ENCODE results near the gene PACC1. TPM values are rescaled to one million over a fixed set of nuclear protein-coding genes. Genes with fewer than 3 reads are reported as not detected.

PACC1 gene
- 21.1 and 22.3 TPM in 2 replicates for total RNA-seq (2014; rRNA removed; shearing (Covaris generic))

DNA sequence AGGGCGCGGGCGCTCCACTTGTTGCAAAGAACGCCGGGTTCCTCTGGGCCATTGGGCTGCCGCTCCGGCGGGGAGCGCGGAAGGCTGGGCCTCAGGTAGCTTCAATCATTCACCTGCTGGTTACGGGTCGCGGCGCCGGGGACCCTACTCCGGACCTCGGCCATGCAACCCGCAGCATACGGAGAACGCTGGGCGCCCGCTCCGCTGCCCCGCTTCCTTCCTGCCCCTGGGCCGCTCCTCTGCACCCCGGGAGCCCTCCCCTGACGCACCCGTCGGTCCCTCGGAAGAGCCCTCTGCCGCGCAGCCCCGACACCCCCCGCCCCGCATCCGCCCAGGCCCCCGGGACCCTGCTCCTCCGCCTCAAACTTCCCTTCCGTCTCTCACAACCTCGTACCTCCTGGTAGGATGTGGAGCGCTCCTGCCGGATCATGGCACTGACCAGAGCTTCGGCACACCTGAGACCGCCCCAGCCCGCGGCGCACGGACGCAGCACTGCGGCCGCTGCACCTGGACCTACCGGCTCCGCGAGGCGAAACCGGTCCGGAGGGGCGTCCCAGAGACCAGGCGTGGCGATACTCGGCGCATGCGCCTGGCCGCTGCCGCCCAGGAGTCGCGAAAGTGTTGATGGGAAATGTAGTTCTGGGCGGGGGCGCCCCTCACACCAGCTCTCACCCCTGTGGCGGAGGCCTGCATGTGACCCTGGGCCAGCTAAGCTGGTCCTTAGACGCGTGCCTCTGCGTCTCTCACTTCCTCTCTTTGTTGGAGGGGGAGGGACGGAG, at the start of gene PACC1:
TSS of gene PACC1 (minus strand) at position 559 of the 779 bp plus-strand sequence. CDS start at position 430, 129 bp downstream.
- Histone ChIP-seq H3K4me1 (peaks cover 10% of the 10 kb centered on the region), H3K9me3 (replicated peaks) (no peaks in the 10 kb centered on the region), H3K36me3 (peaks cover 17% of the 10 kb centered on the region), H3K27ac (peak within 1 kb of the TSS; percentile 7; the same call in 1 of the 2 replicates), H3K4me3 (peak within 1 kb of the TSS; percentile 86), H3K27me3 (no peaks in the 10 kb centered on the region)
- peak; percentile 95 to 96 for DNase-seq

DNA sequence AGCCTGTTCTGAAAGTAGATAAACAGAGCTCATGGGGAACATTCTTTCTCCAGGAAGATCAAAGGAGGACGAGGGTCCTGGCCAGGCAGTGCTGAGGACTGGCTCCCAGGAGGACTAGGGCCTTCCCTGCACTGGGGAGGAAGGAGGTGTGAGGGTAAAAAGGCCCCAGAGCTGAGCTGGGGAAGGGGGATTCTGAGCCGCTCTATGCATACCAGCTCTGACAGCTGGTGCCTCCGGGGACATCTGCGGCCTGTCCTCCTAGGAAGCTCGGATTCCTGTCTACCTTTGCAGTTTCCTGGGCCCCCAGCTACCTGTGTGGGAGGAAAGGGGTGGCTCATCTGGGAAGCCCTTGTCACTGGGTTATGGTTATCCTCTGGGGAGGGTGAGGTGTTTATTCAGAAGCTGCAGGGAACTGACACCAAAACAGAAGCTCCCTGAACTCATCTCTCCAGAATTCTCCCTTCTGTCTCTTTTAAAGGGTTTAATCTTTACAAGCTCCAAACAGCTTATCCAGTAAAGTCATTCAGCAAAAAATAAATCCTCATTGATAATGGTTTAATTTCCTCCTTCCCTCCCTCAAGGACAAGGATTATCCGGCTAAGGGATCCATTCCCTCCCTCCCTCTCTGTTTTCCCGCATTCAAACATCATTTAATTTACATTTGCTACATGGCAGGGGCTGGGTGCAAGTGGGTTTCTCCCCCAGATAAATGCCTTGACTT, 49.0 kb upstream of the PACC1 start:
- Histone ChIP-seq H3K36me3 (no peaks in the 10 kb centered on the region), H3K9me3 (replicated peaks) (no peaks in the 10 kb centered on the region), H3K4me3 (no peak overlapping the region), H3K27ac (no peak overlapping the region), H3K4me1 (peaks cover 19% of the 10 kb centered on the region), H3K27me3 (no peaks in the 10 kb centered on the region)
- DNase-seq: no peak

DNA sequence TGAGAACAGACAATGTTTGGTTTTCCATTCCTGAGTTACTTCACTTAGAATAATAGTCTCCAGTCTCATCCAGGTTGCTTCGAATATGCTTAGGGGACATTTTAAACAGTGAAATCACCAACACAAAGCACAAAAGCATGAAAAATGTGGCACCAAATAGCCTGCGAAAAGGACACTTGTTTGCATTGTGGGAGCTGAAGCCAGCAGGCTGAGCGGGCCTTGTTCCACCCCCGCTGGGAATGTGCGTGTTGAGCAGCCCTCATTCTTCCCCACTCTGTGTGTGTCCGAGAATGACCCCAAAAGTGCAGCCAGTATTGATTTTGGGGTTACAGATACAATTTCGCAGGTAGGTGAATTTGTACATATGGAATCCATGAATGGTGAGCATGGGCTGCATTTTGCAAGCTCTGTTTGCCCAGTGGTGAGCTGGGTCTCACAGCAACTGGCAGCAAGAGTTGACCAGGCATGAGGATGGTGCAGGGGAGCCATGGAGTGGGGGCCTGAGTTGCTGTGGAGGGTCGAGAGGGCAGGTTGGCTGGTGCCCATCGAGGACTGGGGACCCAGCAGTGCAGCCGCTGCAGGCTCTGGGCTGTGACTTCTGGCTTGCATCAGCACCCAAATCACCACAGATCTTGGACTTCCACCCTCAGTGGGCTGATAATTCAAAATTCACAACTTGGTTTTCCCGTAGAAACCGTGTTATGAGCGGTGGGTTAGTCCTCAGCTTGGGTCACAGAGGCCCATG, 47.4 kb upstream of the PACC1 start:
- no peak for DNase-seq
- Histone ChIP-seq H3K9me3 (replicated peaks) (no peaks in the 10 kb centered on the region), H3K4me1 (peaks cover 13% of the 10 kb centered on the region), H3K4me3 (no peak overlapping the region), H3K27me3 (no peaks in the 10 kb centered on the region), H3K36me3 (no peaks in the 10 kb centered on the region), H3K27ac (no peak overlapping the region)

DNA sequence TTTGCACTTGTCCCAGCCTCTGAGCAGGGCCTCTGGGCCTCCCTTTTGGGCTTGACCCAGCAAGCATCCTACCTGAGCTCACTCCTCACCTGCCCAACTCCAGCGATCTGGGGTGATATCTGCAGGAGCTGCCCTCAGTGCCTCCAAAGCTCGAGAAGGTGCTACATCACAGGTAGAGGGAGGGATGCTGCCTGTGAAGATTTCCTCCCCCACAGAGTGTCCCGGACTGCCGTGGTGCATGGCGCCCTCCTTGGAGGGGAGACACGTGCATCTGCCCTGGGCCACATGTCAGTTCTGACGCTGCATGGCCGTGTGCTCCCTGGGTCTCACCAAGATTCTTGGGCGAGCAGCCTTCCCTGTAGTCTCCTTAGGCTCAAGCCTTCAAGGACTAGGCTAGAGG, 45.7 kb upstream of the PACC1 start:
- H3K36me3 ChIP-seq: no peaks in the 10 kb centered on the region
- H3K9me3 ChIP-seq (replicated peaks): no peaks in the 10 kb centered on the region
- DNase-seq: no peak
- no peak overlapping the region for H3K27ac ChIP-seq
- no peak overlapping the region for H3K4me3 ChIP-seq
- no peaks in the 10 kb centered on the region for H3K27me3 ChIP-seq
- peaks cover 10% of the 10 kb centered on the region for H3K4me1 ChIP-seq

DNA sequence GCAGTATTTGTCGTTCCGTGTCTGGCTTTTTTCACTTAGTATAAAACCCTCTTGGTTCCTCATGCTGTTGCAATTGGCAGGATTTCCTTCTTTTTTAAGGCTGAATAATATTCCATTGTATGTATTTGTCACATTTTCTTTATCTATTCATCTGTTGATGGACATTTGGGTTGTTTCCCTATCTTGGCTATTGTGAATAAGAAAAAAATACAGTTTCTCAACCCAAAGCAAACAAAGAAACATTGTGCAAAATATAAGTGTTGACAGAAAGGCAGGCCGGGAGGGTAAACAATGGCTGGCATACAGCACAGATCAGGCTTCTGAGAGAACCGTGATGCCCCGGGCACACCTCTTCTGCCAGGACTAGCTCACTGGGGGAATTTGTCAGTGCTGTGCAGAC, 45.0 kb upstream of the PACC1 start:
- no peak for DNase-seq
- Histone ChIP-seq H3K36me3 (no peaks in the 10 kb centered on the region), H3K27me3 (no peaks in the 10 kb centered on the region), H3K27ac (no peak overlapping the region), H3K4me3 (no peak overlapping the region), H3K4me1 (peaks cover 10% of the 10 kb centered on the region), H3K9me3 (replicated peaks) (no peaks in the 10 kb centered on the region)

DNA sequence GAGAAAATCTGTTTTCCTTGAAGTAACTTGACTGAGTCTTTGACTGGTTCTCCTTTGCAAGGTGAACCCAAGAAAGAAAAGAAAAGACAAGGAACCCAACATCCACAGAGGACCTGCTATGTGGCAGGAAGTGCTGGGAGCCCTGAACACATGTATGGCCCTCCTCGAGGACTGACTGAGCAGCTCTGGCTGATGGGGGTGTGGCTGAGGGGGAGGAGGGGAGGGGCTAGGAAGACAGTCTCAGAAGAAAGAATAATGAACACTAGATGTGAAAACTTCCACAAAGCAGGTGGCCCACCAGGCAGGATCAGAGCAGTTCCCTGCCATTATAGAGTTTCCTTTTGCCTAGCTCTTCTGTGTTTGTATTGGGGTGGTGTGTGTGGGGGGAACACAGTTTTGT, 44.1 kb upstream of the PACC1 start:
- Histone ChIP-seq H3K4me1 (peaks cover 8% of the 10 kb centered on the region), H3K27ac (no peak overlapping the region), H3K27me3 (no peaks in the 10 kb centered on the region), H3K36me3 (no peaks in the 10 kb centered on the region), H3K4me3 (no peak overlapping the region), H3K9me3 (replicated peaks) (no peaks in the 10 kb centered on the region)
- DNase-seq: peak in 1 of 2 experiments; percentile 49

DNA sequence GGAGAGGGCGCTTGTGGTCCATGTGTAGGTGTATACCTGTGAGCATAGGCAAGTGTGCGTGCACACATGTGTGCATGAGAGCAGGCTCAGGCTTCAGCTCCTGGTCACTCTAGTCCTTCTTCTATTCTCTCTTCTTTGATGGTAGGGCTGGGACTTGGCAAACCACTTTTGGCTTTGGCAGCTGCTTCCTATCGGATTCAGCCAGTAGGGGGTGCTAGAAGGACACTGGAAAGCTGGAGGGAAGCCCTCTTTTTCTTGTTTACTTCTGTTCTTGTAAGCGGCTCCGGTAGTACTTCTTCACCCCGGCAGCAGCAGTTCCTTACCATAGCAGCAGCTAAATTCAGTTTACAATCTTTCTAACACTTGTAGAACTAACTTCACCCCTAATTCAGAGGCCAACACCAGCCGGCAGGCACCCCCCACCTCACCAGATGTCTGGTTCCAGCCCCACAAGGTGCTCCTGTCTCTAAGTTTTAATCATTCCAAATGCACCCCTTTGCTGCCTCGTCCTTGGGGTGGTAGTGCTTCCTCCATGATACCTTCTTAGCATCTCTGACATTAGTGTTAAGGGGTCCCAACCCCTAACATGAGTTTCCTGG, 43.2 kb upstream of the PACC1 start:
- no peaks in the 10 kb centered on the region for H3K27me3 ChIP-seq
- H3K27ac ChIP-seq: no peak overlapping the region
- DNase-seq: peak; percentile 86 to 94
- H3K36me3 ChIP-seq: no peaks in the 10 kb centered on the region
- H3K4me3 ChIP-seq: no peak overlapping the region
- no peaks in the 10 kb centered on the region for H3K9me3 ChIP-seq (replicated peaks)
- peaks cover 6% of the 10 kb centered on the region for H3K4me1 ChIP-seq

DNA sequence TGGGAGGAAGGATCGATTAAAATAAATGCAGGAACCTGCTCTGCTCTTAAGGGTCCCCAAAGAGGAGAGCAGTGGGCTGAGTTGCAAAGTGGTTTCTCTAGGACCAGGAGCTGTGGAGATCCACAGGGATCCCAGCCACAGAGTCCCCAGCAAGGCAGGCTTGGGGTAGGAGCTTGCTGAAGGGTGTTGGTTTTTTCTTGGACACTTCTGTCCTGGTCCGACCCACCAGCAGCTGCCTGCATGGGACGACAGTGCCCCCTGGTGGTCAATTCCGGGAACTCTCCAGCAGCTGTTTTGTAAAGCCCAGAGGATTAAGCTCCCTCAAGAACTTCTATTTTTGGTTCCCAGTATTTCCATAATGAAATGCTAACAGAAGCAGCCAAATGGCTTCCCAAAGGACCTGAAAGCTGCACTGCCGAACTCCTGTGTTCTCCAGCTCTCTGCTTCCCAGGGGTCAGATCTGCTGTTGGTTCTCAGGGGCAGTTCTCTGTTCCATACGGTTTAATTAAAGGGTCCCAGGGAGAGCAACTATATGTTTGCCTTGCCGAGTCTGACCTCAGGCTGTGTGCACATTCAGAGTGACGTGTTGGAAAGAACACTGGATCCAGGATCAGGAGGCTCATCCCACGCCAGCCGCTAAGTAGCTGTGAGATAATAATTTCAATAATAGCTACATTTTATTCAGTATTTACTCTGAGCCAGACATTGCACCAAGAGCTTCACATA, 41.3 kb upstream of the PACC1 start:
- Histone ChIP-seq H3K9me3 (replicated peaks) (no peaks in the 10 kb centered on the region), H3K27me3 (no peaks in the 10 kb centered on the region), H3K36me3 (no peaks in the 10 kb centered on the region), H3K4me3 (peak overlapping the region; percentile 38), H3K27ac (no peak overlapping the region), H3K4me1 (peaks cover 18% of the 10 kb centered on the region)
- DNase-seq: peak; percentile 87 to 96

DNA sequence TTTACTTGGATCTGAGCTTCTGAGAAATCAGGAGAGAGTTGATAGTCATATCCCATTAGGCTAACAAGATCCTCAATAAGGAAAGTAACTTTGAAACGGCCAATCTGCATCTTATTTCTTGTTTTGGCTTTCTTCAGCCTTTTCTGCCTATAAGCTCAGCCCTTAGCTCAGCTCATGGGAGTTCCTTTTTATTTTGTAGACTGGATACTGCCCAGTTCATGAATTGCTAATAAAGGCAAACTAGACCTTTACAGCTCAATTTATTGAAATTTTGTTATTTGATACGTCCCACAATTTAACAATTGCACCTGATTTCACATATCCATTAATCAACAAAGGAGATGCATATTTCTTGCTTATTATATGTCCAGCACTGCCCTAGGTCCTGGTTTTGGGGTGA, 40.7 kb upstream of the PACC1 start:
- no peak overlapping the region for H3K27ac ChIP-seq
- DNase-seq: no peak

DNA sequence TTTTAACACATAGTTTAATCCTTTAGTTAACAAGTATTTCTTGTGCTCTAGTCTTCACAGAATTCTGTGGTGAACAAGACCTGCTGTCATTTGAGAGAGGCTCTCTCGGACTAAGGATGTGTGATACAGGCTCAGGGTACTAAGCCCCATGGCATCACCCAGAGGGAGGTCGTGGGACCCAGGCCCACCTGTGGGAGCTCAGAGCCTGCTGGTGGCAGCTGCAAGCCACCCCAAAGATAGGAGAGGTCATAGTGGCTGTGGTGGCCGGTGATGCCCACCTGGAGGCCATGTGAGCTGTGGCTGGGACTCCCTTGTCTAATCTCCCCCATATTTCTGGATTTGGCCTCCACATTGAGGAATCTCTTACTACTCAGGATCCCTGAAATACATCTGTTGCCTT, 40.1 kb upstream of the PACC1 start:
- DNase-seq: no peak
- Histone ChIP-seq H3K9me3 (replicated peaks) (no peaks in the 10 kb centered on the region), H3K27me3 (no peaks in the 10 kb centered on the region), H3K36me3 (no peaks in the 10 kb centered on the region), H3K27ac (no peak overlapping the region), H3K4me3 (no peak overlapping the region), H3K4me1 (peaks cover 27% of the 10 kb centered on the region)

More for the DNA sequence above, 40.7 kb upstream of the PACC1 start:
- Histone ChIP-seq H3K27me3 (no peaks in the 10 kb centered on the region), H3K9me3 (replicated peaks) (no peaks in the 10 kb centered on the region), H3K4me1 (peaks cover 21% of the 10 kb centered on the region), H3K4me3 (no peak overlapping the region), H3K36me3 (no peaks in the 10 kb centered on the region)

DNA sequence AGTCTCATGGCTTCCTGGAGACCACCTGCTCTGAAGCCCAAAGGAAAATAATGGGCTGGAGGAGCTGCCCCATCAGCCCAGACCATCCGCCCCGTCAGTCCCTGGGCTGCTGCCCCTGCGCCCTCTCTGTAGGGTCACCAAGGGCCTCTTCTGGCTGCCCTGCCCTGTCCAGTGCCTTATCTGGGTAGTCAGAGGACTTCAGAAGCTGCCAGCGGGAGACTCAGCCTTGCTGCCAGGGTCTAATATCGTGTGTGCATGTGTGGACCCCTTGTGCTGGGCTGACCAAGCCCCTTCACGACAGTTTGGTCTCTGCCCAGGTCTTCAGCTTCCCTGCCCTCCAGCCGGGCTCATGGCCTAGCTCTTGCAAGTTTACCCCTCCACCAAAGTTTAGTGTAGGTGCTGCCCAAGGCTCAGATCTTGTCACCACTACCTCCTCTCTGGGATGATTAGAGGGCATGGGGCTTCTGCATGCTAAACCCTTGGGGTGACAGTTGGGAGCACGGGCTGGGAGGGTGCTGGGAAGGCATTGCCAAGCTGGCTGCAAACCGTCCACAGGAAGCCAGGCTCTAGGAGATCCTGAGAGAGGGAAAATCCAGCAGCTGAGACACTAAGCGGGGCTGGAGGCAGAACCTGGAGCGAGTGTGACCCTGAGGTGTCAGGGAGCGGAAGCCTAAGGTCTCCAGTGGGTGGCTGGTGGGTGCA, 38.6 kb upstream of the PACC1 start:
- no peak for DNase-seq
- Histone ChIP-seq H3K27me3 (no peaks in the 10 kb centered on the region), H3K4me1 (peaks cover 28% of the 10 kb centered on the region), H3K9me3 (replicated peaks) (no peaks in the 10 kb centered on the region), H3K27ac (no peak overlapping the region), H3K36me3 (no peaks in the 10 kb centered on the region), H3K4me3 (no peak overlapping the region)

DNA sequence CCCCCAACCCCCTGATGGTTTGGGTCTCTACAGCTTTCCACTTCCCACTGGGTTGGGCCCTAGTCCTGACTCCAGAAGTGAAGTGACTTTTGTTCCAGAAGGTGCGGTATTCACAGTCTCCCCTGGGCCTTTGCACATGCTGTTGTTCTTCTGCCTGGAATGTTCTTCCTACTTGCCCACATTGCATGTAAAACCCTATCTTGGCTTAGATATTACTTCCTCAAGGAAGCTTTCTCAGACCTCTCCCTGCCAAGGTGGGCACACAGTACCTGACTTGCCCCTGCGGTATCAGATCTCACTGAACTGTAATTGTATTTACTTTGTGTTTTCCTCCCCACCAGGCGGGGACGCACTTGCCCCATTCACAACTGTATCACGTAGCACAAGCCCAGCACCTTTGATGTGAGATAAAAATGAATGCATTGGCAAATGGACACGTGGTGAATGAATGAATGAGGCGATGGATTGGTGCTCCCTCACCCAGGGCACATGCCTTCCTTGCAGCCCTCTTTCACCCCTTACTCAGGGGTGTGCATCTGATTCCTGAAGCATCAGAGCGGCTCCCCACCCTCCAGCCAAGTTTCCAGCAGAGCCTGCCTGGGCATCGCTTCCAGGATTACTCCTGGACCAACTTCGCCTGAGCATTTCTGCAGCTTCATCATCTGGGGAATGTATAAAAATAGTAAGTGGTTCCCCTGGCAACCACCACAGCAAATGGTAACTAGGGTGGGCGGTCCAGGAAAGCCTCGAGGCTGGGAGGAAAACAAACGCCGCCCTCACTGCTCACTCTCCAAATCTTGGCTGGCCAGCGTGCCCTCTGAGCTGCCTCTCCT, 37.9 kb upstream of the PACC1 start:
- H3K4me3 ChIP-seq: no peak overlapping the region
- H3K9me3 ChIP-seq (replicated peaks): no peaks in the 10 kb centered on the region
- H3K27me3 ChIP-seq: no peaks in the 10 kb centered on the region
- H3K27ac ChIP-seq: no peak overlapping the region
- peaks cover 28% of the 10 kb centered on the region for H3K4me1 ChIP-seq
- no peaks in the 10 kb centered on the region for H3K36me3 ChIP-seq
- no peak for DNase-seq

All from SJCRH30 (cell line).